Neuronal stem cell (in vitro differentiated cells): ENCODE data around the gene SHOC2.

Experiments
- DNase-seq: peaks from one replicate; pipeline ENCODE4 v3.0.0-alpha.2; 2013; ENCODE audit warnings: low spot score
- H2AFZ ChIP-seq: one replicate; pipeline ENCODE4 v1.6.1; 2013; ENCODE audit warnings: mild to moderate bottlenecking, low read length, inconsistent platforms
- H2AK5ac ChIP-seq: 2 replicates; pipeline ENCODE4 v1.6.1; 2013; ENCODE audit warnings: low read depth, mild to moderate bottlenecking, inconsistent platforms, low read length, moderate library complexity, mixed read lengths
- H2BK120ac ChIP-seq: 2 replicates; pipeline ENCODE4 v1.6.1; 2013; ENCODE audit warnings: low read depth, mild to moderate bottlenecking, inconsistent platforms, low read length, moderate library complexity, mixed read lengths
- H2BK12ac ChIP-seq: one replicate; pipeline ENCODE4 v1.6.1; 2013; ENCODE audit warnings: low read length, inconsistent platforms
- H2BK15ac ChIP-seq: 2 replicates; pipeline ENCODE4 v1.6.1; 2013; ENCODE audit warnings: mild to moderate bottlenecking, low read length, inconsistent platforms, mixed read lengths
- H2BK5ac ChIP-seq: one replicate; pipeline ENCODE4 v1.6.1; 2013; ENCODE audit warnings: inconsistent platforms, mild to moderate bottlenecking, low read length, moderate library complexity
- H3K14ac ChIP-seq: one replicate; pipeline ENCODE4 v1.6.1; 2013; ENCODE audit warnings: low read length, inconsistent platforms
- H3K18ac ChIP-seq: 2 replicates; pipeline ENCODE4 v1.6.1; 2013; ENCODE audit warnings: low read length, inconsistent platforms
- H3K23ac ChIP-seq: 2 replicates; pipeline ENCODE4 v1.6.1; 2013; ENCODE audit warnings: low read depth, mild to moderate bottlenecking, mixed read lengths, low read length, inconsistent platforms; ENCODE audit not compliant: poor library complexity
- H3K27ac ChIP-seq: replicated peaks from 3 replicates; pipeline ENCODE4 v1.5.1; 2013; ENCODE audit warnings: low read length, inconsistent platforms
- H3K27me3 ChIP-seq, 3 experiments: 2 replicates each; pipeline ENCODE4 v1.6.1; 2013; ENCODE audit warnings: low read length in 3 of 3, mild to moderate bottlenecking in 2 of 3, inconsistent platforms in 1 of 3, low read depth in 1 of 3, mixed read lengths in 1 of 3, moderate library complexity in 1 of 3; ENCODE audit not compliant: control insufficient read depth in 3 of 3, insufficient read depth in 3 of 3
- H3K36me3 ChIP-seq, 2 donors: replicated peaks in 1 of 2; 2 replicates each; pipeline ENCODE4 v1.6.1; 2013; ENCODE audit warnings: low read length in 2 of 2; ENCODE audit not compliant: control insufficient read depth in 2 of 2, insufficient read depth in 2 of 2
- H3K4ac ChIP-seq: 2 replicates; pipeline ENCODE4 v1.6.1; 2013; ENCODE audit warnings: inconsistent platforms, mild to moderate bottlenecking, low read length, moderate library complexity
- H3K4me1 ChIP-seq, 2 donors: 1 replicate in 1 of 2; 2 replicates in 1 of 2; pipeline ENCODE4 v1.6.1; 2013; ENCODE audit warnings: low read length in 2 of 2, low read depth in 1 of 2; ENCODE audit not compliant: control insufficient read depth in 2 of 2, insufficient read depth in 1 of 2
- H3K4me2 ChIP-seq: one replicate; pipeline ENCODE4 v1.6.1; 2013; ENCODE audit warnings: mild to moderate bottlenecking, low read length, inconsistent platforms; ENCODE audit not compliant: insufficient read depth, poor library complexity, severe bottlenecking
- H3K4me3 ChIP-seq, 2 donors: 2 replicates each; pipeline ENCODE4 v1.5.1; 2013; ENCODE audit warnings: low read length in 2 of 2, mild to moderate bottlenecking in 2 of 2, inconsistent platforms in 1 of 2, moderate library complexity in 1 of 2
- H3K79me1 ChIP-seq: one replicate; pipeline ENCODE4 v1.6.1; 2013; ENCODE audit warnings: low read depth, mild to moderate bottlenecking, inconsistent platforms, low read length, moderate library complexity
- H3K9ac ChIP-seq: one replicate; pipeline ENCODE4 v1.6.1; 2013; ENCODE audit warnings: mild to moderate bottlenecking, low read depth, low read length, inconsistent platforms; ENCODE audit not compliant: poor library complexity
- H3K9me3 ChIP-seq, 2 donors: replicated peaks in 1 of 2; 2 replicates each; pipeline versions ENCODE3 to v1.6.1; 2013; ENCODE audit warnings: low read length in 2 of 2, mild to moderate bottlenecking in 2 of 2, inconsistent platforms in 1 of 2, low read depth in 1 of 2, mixed read lengths in 1 of 2, moderate library complexity in 1 of 2; ENCODE audit not compliant: control insufficient read depth in 2 of 2, insufficient read depth in 1 of 2
- H4K8ac ChIP-seq: one replicate; pipeline ENCODE4 v1.6.1; 2013; ENCODE audit warnings: low read depth, mild to moderate bottlenecking, inconsistent platforms, low read length, moderate library complexity
- H4K91ac ChIP-seq: one replicate; pipeline ENCODE4 v1.6.1; 2013; ENCODE audit warnings: low read length, low read depth, mild to moderate bottlenecking, inconsistent platforms; ENCODE audit not compliant: poor library complexity
- WGBS, 2 donors: extraction: QIAGEN DNeasy Blood & Tissue Kit; methylation state at CpG; one replicate each; pipeline ENCODE4 v1.1.7; 2013; ENCODE audit warnings: missing lambda C conversion rate in 2 of 2, mixed read lengths in 1 of 2; ENCODE audit not compliant: insufficient read length in 2 of 2, insufficient replicate concordance in 1 of 2; ENCODE audit errors: extremely low coverage in 2 of 2; 5-methylcytosine and 5-hydroxymethylcytosine counted together

The SHOC2 gene

GRCh38 chr10:110946496-110946895, 27.1 kb downstream of the SHOC2 start:
- Histone ChIP-seq H3K18ac (no peak overlapping the region), H4K91ac (no peak overlapping the region), H4K8ac (no peak overlapping the region), H2AK5ac (no peak overlapping the region), H3K9ac (no peak overlapping the region), H2AFZ (no peak overlapping the region), H3K4me2 (no peak overlapping the region), H3K4me3 (no peak overlapping the region), H3K27me3 (no peaks in the 10 kb centered on the region), H2BK12ac (no peak overlapping the region), H3K79me1 (peaks cover 3% of the 10 kb centered on the region), H3K27ac (no peak overlapping the region), H3K36me3 (peaks cover 4 to 52% of the 10 kb centered on the region in 2 donors), H3K9me3 (peaks cover 4 to 69% of the 10 kb centered on the region in 2 donors), H3K23ac (no peak overlapping the region), H3K4ac (no peak overlapping the region), H3K4me1 (peaks cover 0 to 6% of the 10 kb centered on the region in 2 donors), H3K14ac (no peak overlapping the region), H2BK15ac (no peak overlapping the region), H2BK120ac (no peak overlapping the region), H2BK5ac (no peak overlapping the region)
- WGBS, 2 donors: no CpG with 5 or more reads among the region's 1 CpG
- DNase-seq: no peak

GRCh38 chr10:110947061-110947595, 27.7 kb downstream of the SHOC2 start:
- WGBS, 2 donors: no CpG with 5 or more reads among the region's 4 CpGs
- Histone ChIP-seq H3K79me1 (peaks cover 3% of the 10 kb centered on the region), H3K4me1 (peaks cover 0 to 6% of the 10 kb centered on the region in 2 donors), H2AFZ (no peak overlapping the region), H2BK12ac (no peak overlapping the region), H2BK15ac (no peak overlapping the region), H4K91ac (no peak overlapping the region), H3K27ac (no peak overlapping the region), H2BK5ac (no peak overlapping the region), H3K9ac (peak overlapping the region; percentile 30), H3K36me3 (peaks cover 4 to 57% of the 10 kb centered on the region in 2 donors), H3K18ac (no peak overlapping the region), H3K9me3 (peaks cover 4 to 67% of the 10 kb centered on the region in 2 donors), H2AK5ac (no peak overlapping the region), H3K4ac (no peak overlapping the region), H3K4me3 (no peak overlapping the region), H2BK120ac (no peak overlapping the region), H3K27me3 (no peaks in the 10 kb centered on the region), H3K14ac (no peak overlapping the region), H3K23ac (no peak overlapping the region), H3K4me2 (no peak overlapping the region), H4K8ac (no peak overlapping the region)
- DNase-seq: no peak

- H3K4me2 ChIP-seq: no peak overlapping the region
- peaks cover 5% of the 10 kb centered on the region for H3K79me1 ChIP-seq
- no peak overlapping the region for H2AK5ac ChIP-seq
- no peak overlapping the region for H3K23ac ChIP-seq
- no peak overlapping the region for H3K14ac ChIP-seq
- no peak overlapping the region for H3K4me3 ChIP-seq
- H3K18ac ChIP-seq: no peak overlapping the region
- H3K9ac ChIP-seq: no peak overlapping the region
- no peak for DNase-seq
- no peak overlapping the region for H2BK5ac ChIP-seq
- no peak overlapping the region for H3K4ac ChIP-seq
- H2BK15ac ChIP-seq: no peak overlapping the region
- no peak overlapping the region for H4K91ac ChIP-seq
- no peak overlapping the region for H2BK12ac ChIP-seq
- H3K27ac ChIP-seq: no peak overlapping the region
- no peak overlapping the region for H2BK120ac ChIP-seq
- peaks cover 6 to 46% of the 10 kb centered on the region in 2 donors for H3K36me3 ChIP-seq
- no CpG with 5 or more reads among the region's 4 CpGs for WGBS, 2 donors
- H3K27me3 ChIP-seq: no peaks in the 10 kb centered on the region
- H3K4me1 ChIP-seq: no peaks in the 10 kb centered on the region
- H2AFZ ChIP-seq: no peak overlapping the region
- no peak overlapping the region for H4K8ac ChIP-seq
- peaks cover 4 to 48% of the 10 kb centered on the region in 2 donors for H3K9me3 ChIP-seq
These were observed 32.0 kb downstream of the SHOC2 start for GRCh38 chr10:110951381-110951780.

GRCh38 chr10:110957606-110958005, 38.2 kb downstream of the SHOC2 start:
- no peaks in the 10 kb centered on the region for H3K4me1 ChIP-seq
- no peak overlapping the region for H3K9ac ChIP-seq
- no peak overlapping the region for H2AFZ ChIP-seq
- H2BK120ac ChIP-seq: no peak overlapping the region
- WGBS, 2 donors: no CpG with 5 or more reads among the region's 1 CpG
- no peak overlapping the region for H3K23ac ChIP-seq
- H3K18ac ChIP-seq: no peak overlapping the region
- no peak overlapping the region for H3K4me2 ChIP-seq
- H2BK12ac ChIP-seq: no peak overlapping the region
- H3K27ac ChIP-seq: no peak overlapping the region
- H3K14ac ChIP-seq: no peak overlapping the region
- no peak overlapping the region for H4K91ac ChIP-seq
- H3K79me1 ChIP-seq: peaks cover 4% of the 10 kb centered on the region
- H3K4ac ChIP-seq: no peak overlapping the region
- no peak overlapping the region for H2AK5ac ChIP-seq
- H3K9me3 ChIP-seq: peaks cover 0 to 6% of the 10 kb centered on the region in 2 donors
- no peak overlapping the region for H4K8ac ChIP-seq
- no peaks in the 10 kb centered on the region for H3K27me3 ChIP-seq
- H3K4me3 ChIP-seq: no peak overlapping the region
- H2BK5ac ChIP-seq: no peak overlapping the region
- H2BK15ac ChIP-seq: no peak overlapping the region
- peaks cover 0 to 3% of the 10 kb centered on the region in 2 donors for H3K36me3 ChIP-seq
- no peak for DNase-seq
